H9 (cell line): ENCODE data around the gene JMJD8. TPM values are rescaled to one million over a fixed set of nuclear protein-coding genes. Genes with fewer than 3 reads are reported as not detected.

Source experiments
- DNase-seq: peaks from one replicate; pipeline ENCODE4 v3.0.0-alpha.2; 2017
- H2AFZ ChIP-seq: one replicate; pipeline ENCODE4 v1.6.1; 2013; ENCODE audit warnings: mild to moderate bottlenecking, low read length, control low read depth, moderate library complexity
- H2AK5ac ChIP-seq: 2 replicates; pipeline ENCODE4 v1.6.1; 2013; ENCODE audit warnings: low read length, control low read depth, mixed read lengths; ENCODE audit not compliant: insufficient read length
- H2BK120ac ChIP-seq: one replicate; pipeline ENCODE4 v1.6.1; 2013; ENCODE audit warnings: low read depth, mild to moderate bottlenecking, low read length, control low read depth, inconsistent platforms; ENCODE audit not compliant: poor library complexity, severe bottlenecking
- H2BK12ac ChIP-seq: 2 replicates; pipeline ENCODE4 v1.6.1; 2013; ENCODE audit warnings: low read length, control low read depth, mixed read lengths, low read depth; ENCODE audit not compliant: insufficient read length
- H2BK15ac ChIP-seq: 2 replicates; pipeline ENCODE4 v1.6.1; 2013; ENCODE audit warnings: low read depth, low read length, control low read depth
- H2BK20ac ChIP-seq: one replicate; pipeline ENCODE4 v1.6.1; 2013; ENCODE audit warnings: low read depth, mild to moderate bottlenecking, low read length, control low read depth, inconsistent platforms; ENCODE audit not compliant: poor library complexity, severe bottlenecking
- H2BK5ac ChIP-seq: 2 replicates; pipeline ENCODE4 v1.6.1; 2013; ENCODE audit warnings: low read length, control low read depth, mixed read lengths; ENCODE audit not compliant: insufficient read length
- H3K14ac ChIP-seq: 2 replicates; pipeline ENCODE4 v1.6.1; 2013; ENCODE audit warnings: low read length, control low read depth; ENCODE audit not compliant: insufficient read depth
- H3K18ac ChIP-seq: 2 replicates; pipeline ENCODE4 v1.6.1; 2013; ENCODE audit warnings: low read depth, mild to moderate bottlenecking, mixed read lengths, low read length, control low read depth; ENCODE audit not compliant: insufficient read length
- H3K23ac ChIP-seq: 2 replicates; pipeline ENCODE4 v1.6.1; 2013; ENCODE audit warnings: low read length, control low read depth, mixed read lengths, low read depth; ENCODE audit not compliant: insufficient read length
- H3K23me2 ChIP-seq: 2 replicates; pipeline ENCODE4 v1.6.1; 2013; ENCODE audit warnings: low read depth, mild to moderate bottlenecking, mixed read lengths, low read length, control low read depth; ENCODE audit not compliant: insufficient read length, poor library complexity, severe bottlenecking
- H3K27ac ChIP-seq: 2 replicates; pipeline ENCODE4 v1.5.1; 2013; ENCODE audit warnings: low read length, control low read depth, mixed read lengths, low read depth; ENCODE audit not compliant: insufficient read length
- H3K27me3 ChIP-seq: 2 replicates; pipeline ENCODE4 v1.6.1; 2013; ENCODE audit warnings: low read length, control low read depth, inconsistent platforms; ENCODE audit not compliant: insufficient read depth
- H3K4ac ChIP-seq: 2 replicates; pipeline ENCODE4 v1.6.1; 2013; ENCODE audit warnings: low read depth, mild to moderate bottlenecking, control low read depth, inconsistent platforms, low read length, moderate library complexity
- H3K4me1 ChIP-seq: 2 replicates; pipeline ENCODE4 v1.6.1; 2013; ENCODE audit warnings: low read length, control low read depth, inconsistent platforms; ENCODE audit not compliant: insufficient read depth
- H3K4me2 ChIP-seq: 2 replicates; pipeline ENCODE4 v1.6.1; 2013; ENCODE audit warnings: low read length, control low read depth, mixed read lengths; ENCODE audit not compliant: insufficient read length, insufficient read depth
- H3K56ac ChIP-seq: 2 replicates; pipeline ENCODE4 v1.6.1; 2013; ENCODE audit warnings: low read depth, mild to moderate bottlenecking, mixed read lengths, low read length, control low read depth; ENCODE audit not compliant: insufficient read length
- H3K79me1 ChIP-seq: 2 replicates; pipeline ENCODE4 v1.6.1; 2013; ENCODE audit warnings: low read depth, mild to moderate bottlenecking, moderate library complexity, low read length, control low read depth, inconsistent platforms; ENCODE audit not compliant: insufficient read depth, poor library complexity, severe bottlenecking
- H3K79me2 ChIP-seq: 2 replicates; pipeline ENCODE4 v1.6.1; 2013; ENCODE audit warnings: low read length, control low read depth, inconsistent platforms; ENCODE audit not compliant: insufficient read depth
- H3K9ac ChIP-seq: 2 replicates; pipeline ENCODE4 v1.6.1; 2013; ENCODE audit warnings: low read length, control low read depth, mixed read lengths; ENCODE audit not compliant: insufficient read length; ENCODE audit errors: extremely low read depth
- H3K9me3 ChIP-seq: one replicate; pipeline ENCODE4 v1.6.1; 2013; ENCODE audit warnings: low read depth, low read length, inconsistent platforms; ENCODE audit not compliant: control insufficient read depth
- H3T11ph ChIP-seq: one replicate; pipeline ENCODE4 v1.6.1; 2013; ENCODE audit warnings: mild to moderate bottlenecking, low read length, control low read depth, inconsistent platforms
- H4K20me1 ChIP-seq: one replicate; pipeline ENCODE4 v1.6.1; 2013; ENCODE audit not compliant: control insufficient read depth, insufficient read length, insufficient read depth
- H4K5ac ChIP-seq: 2 replicates; pipeline ENCODE4 v1.6.1; 2013; ENCODE audit warnings: low read depth, mild to moderate bottlenecking, mixed read lengths, low read length, control low read depth; ENCODE audit not compliant: insufficient read length
- H4K8ac ChIP-seq: replicated peaks from 2 replicates; pipeline ENCODE4 v1.6.1; 2013; ENCODE audit warnings: low read length, control low read depth, mixed read lengths, low read depth; ENCODE audit not compliant: insufficient read length
- H4K91ac ChIP-seq: 2 replicates; pipeline ENCODE4 v1.6.1; 2013; ENCODE audit warnings: low read depth, mild to moderate bottlenecking, moderate library complexity, mixed read lengths, low read length, control low read depth; ENCODE audit not compliant: insufficient read length
- H3K27ac Mint-ChIP-seq, 3 experiments: 2 replicates in 2 of 3; 3 replicates in 1 of 3; pipeline ENCODE4 v1.8.0; 2020 to 2021; ENCODE audit warnings: mixed read lengths in 3 of 3, mild to moderate bottlenecking in 1 of 3, moderate library complexity in 1 of 3
- H3K27me3 Mint-ChIP-seq: 2 replicates; pipeline ENCODE4 v1.8.0; 2021; ENCODE audit warnings: low read depth, mild to moderate bottlenecking, moderate library complexity, mixed read lengths
- H3K36me3 Mint-ChIP-seq, 3 experiments: 2 replicates in 2 of 3; 3 replicates in 1 of 3; pipeline ENCODE4 v1.8.0; 2020 to 2021; ENCODE audit warnings: low read depth in 3 of 3, mixed read lengths in 3 of 3; ENCODE audit not compliant: insufficient read depth in 1 of 3
- H3K4me1 Mint-ChIP-seq, 2 experiments: 2 replicates each; pipeline ENCODE4 v1.8.0; 2020; ENCODE audit warnings: mixed read lengths in 2 of 2
- H3K4me3 Mint-ChIP-seq, 2 experiments: 2 replicates in 1 of 2; 3 replicates in 1 of 2; pipeline ENCODE4 v1.8.0; 2020 to 2021; ENCODE audit warnings: mild to moderate bottlenecking in 2 of 2, mixed read lengths in 2 of 2, moderate library complexity in 1 of 2
- H3K9me3 Mint-ChIP-seq, 2 experiments: 2 replicates in 1 of 2; 3 replicates in 1 of 2; pipeline ENCODE4 v1.8.0; 2020; ENCODE audit warnings: mild to moderate bottlenecking in 2 of 2, mixed read lengths in 2 of 2, moderate library complexity in 1 of 2
- CTCF ChIP-seq: fragments of 200-600 bp; sonication (generic); conservative IDR thresholded peaks from 3 replicates; pipeline ENCODE4 v1.8.0; 2021; ENCODE audit warnings: antibody characterized with exemption, mild to moderate bottlenecking
- whole genome bisulfite sequencing: extraction: QIAGEN DNeasy Blood & Tissue Kit; methylation state at CpG from one replicate; pipeline ENCODE4 v1.1.7; 2013; ENCODE audit warnings: missing lambda C conversion rate, low lambda C conversion rate, mixed read lengths; ENCODE audit not compliant: insufficient read length; ENCODE audit errors: extremely low coverage; 5-methylcytosine and 5-hydroxymethylcytosine counted together
- total RNA-seq: library from RNA; stranded (reverse); gene quantifications from 2 replicates; pipeline ENCODE4 v1.2.1, GENCODE V29; 2021

Gene JMJD8
- total RNA-seq, 1 experiment from 2014 or later: 52.7 TPM

GRCh38 chr16:716768-717325, 32.7 kb upstream of the JMJD8 start:
- Histone ChIP-seq H3K56ac (no peak overlapping the region), H4K8ac (no peak overlapping the region), H3K4me2 (no peak overlapping the region), H2BK12ac (no peak overlapping the region), H3K9ac (no peak overlapping the region), H3K79me2 (no peaks in the 10 kb centered on the region), H3K9me3 (no peaks in the 10 kb centered on the region), H2AK5ac (no peak overlapping the region), H3T11ph (no peak overlapping the region), H3K27ac (no peak overlapping the region), H4K20me1 (no peaks in the 10 kb centered on the region), H3K14ac (no peak overlapping the region), H3K4ac (no peak overlapping the region), H2BK5ac (no peak overlapping the region), H4K5ac (no peak overlapping the region), H3K23me2 (peaks cover 10% of the 10 kb centered on the region), H2BK120ac (no peak overlapping the region), H2AFZ (no peak overlapping the region), H2BK20ac (no peak overlapping the region), H3K23ac (no peak overlapping the region), H3K79me1 (no peaks in the 10 kb centered on the region), H3K4me1 (no peaks in the 10 kb centered on the region), H3K27me3 (no peaks in the 10 kb centered on the region; the same call in 1 of the 2 replicates), H2BK15ac (no peak overlapping the region), H3K18ac (no peak overlapping the region), H4K91ac (no peak overlapping the region)
- TF ChIP-seq CTCF: no peak
- Mint-ChIP-seq H3K9me3 (no peaks in the 10 kb centered on the region; a peak in 1 of 5 replicates), H3K4me3 (peak overlapping the region in 1 of 2 experiments; percentile 78; a peak in 1 of 5 replicates), H3K4me1 (peaks cover 17 to 31% of the 10 kb centered on the region in 2 experiments), H3K27ac (no peak overlapping the region), H3K36me3 (no peaks in the 10 kb centered on the region), H3K27me3 (peaks cover 48% of the 10 kb centered on the region)
- DNase-seq: no peak
- WGBS: no CpG with 5 or more reads among the region's 29 CpGs
